ENCODE data around the gene WTAP. TPM values are rescaled to one million over a fixed set of nuclear protein-coding genes. Genes with fewer than 3 reads are reported as not detected.

WTAP gene
- total and polyA plus RNA-seq, 2 of the 4 experiments (the other 2 are of a cell fraction) = 30.2 to 92.3 TPM

DNA sequence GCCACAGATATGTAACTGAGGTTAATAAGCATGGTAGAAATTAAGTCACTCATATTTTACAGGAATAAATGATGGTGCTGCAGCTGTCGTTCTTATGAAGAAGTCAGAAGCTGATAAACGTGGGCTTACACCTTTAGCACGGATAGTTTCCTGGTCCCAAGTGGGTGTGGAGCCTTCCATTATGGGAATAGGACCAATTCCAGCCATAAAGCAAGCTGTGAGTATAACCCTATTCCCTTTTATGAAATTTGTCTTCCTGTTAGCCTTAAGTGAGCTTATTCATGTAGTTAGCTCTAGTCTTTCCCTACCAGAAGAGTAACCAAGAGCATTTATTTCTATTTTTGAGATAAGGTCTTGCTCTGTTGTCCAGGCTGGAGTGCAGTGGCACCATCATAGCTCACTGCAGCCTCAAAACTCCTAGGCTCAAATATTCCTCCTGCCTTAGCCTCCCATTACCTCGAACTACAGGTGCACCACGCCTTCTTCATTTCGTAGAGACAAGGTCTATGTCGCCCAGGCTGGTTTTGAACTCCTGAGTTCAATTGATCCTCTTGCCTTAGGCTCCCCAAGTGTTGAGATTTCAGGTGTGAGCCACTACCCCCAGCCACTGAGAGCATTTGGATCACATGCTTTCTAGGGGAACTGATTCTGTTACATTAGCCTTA, 50.1 kb downstream of the WTAP start:
- Histone ChIP-seq H2BK15ac (ENCODE audit: low read depth, low read length) (no peak overlapping the region), H4K8ac (ENCODE audit: low read depth in 2 of 2, low read length in 2 of 2) (no peak overlapping the region), H3K9me3 (ENCODE audit: control insufficient read depth, insufficient read depth, low read length) (no peaks in the 10 kb centered on the region), H2BK120ac (ENCODE audit: low read depth, low read length) (no peak overlapping the region), H3K36me3 (ENCODE audit: control insufficient read depth, insufficient read depth, low read length) (peaks cover 34% of the 10 kb centered on the region), H3K27me3 (ENCODE audit: control insufficient read depth, insufficient read depth, low read length) (no peaks in the 10 kb centered on the region), H2BK5ac (ENCODE audit: low read depth, low read length, poor library complexity, severe bottlenecking) (no peak overlapping the region), H3K4me1 (ENCODE audit: control insufficient read depth, insufficient read depth, low read length) (no peaks in the 10 kb centered on the region), H3K9ac (ENCODE audit: low read depth, low read length) (no peak overlapping the region), H4K91ac (ENCODE audit: insufficient read depth, low read depth, low read length) (no peak overlapping the region), H4K5ac (ENCODE audit: low read depth, low read length) (no peak overlapping the region), H3K4me2 (ENCODE audit: low read depth, low read length) (no peak overlapping the region), H3K9me1 (ENCODE audit: insufficient read depth, low read length) (no peaks in the 10 kb centered on the region), H2AK9ac (replicated peaks; ENCODE audit: low read depth, low read length, poor library complexity) (no peak overlapping the region), H3K56ac (ENCODE audit: extremely low read depth, insufficient read depth, low read length) (no peak overlapping the region), H3K14ac (replicated peaks; ENCODE audit: low read depth, low read length) (no peak overlapping the region), H4K20me1 (ENCODE audit: insufficient read depth, low read length) (no peaks in the 10 kb centered on the region), H3K27ac (ENCODE audit: insufficient read depth, low read length) (no peak overlapping the region), H2AFZ (replicated peaks; ENCODE audit: low read length, poor library complexity) (no peak overlapping the region), H3K79me1 (ENCODE audit: low read depth in 1 of 2, low read length in 2 of 2) (peaks cover 1 to 6% of the 10 kb centered on the region in 2 experiments; a peak in 3 of 4 replicates), H3K4me3 (ENCODE audit: insufficient read depth, low read depth, low read length) (no peak overlapping the region), H3K23ac (ENCODE audit: low read depth, low read length) (no peak overlapping the region), H3K18ac (ENCODE audit: low read depth, low read length) (no peak overlapping the region), H2AK5ac (ENCODE audit: low read depth, low read length) (no peak overlapping the region), H2BK20ac (ENCODE audit: low read depth, low read length) (no peak overlapping the region), H3K4ac (ENCODE audit: low read depth, low read length) (no peak overlapping the region)
- ChIA-PET POLR2A (ENCODE audit: unreplicated experiment) (no interaction called here), CTCF (no interaction called here)
- dilution Hi-C loops (cut with HindIII; ENCODE audit: low sequenced_read_pairs, unreplicated experiment) (no loop called here), in situ Hi-C loops (cut with MboI; ENCODE audit: low sequenced_read_pairs) (no loop called here), intact Hi-C loops (cut with micrococcal nuclease) (no loop called here)
- ATAC-seq (ENCODE audit: low read depth) = no peak
- no peak for DNase-seq
- TF ChIP-seq RAD21 (IDR thresholded peaks at IDR 0.05; ENCODE audit: low read length) = no peak
- TF ChIP-seq FOS (IDR thresholded peaks at IDR 0.05; ENCODE audit: low read depth, low read length) = no peak
- no peak for TF ChIP-seq MAFK (IDR thresholded peaks at IDR 0.05; ENCODE audit: low read depth, low read length)
- TF ChIP-seq RFX5 (IDR thresholded peaks at IDR 0.05; ENCODE audit: low read depth, low read length) = no peak
- no peak for TF ChIP-seq SMC3 (IDR thresholded peaks at IDR 0.05; ENCODE audit: low read depth, low read length)
- TF ChIP-seq, protein P1, sequence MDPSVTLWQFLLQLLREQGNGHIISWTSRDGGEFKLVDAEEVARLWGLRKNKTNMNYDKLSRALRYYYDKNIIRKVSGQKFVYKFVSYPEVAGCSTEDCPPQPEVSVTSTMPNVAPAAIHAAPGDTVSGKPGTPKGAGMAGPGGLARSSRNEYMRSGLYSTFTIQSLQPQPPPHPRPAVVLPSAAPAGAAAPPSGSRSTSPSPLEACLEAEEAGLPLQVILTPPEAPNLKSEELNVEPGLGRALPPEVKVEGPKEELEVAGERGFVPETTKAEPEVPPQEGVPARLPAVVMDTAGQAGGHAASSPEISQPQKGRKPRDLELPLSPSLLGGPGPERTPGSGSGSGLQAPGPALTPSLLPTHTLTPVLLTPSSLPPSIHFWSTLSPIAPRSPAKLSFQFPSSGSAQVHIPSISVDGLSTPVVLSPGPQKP (IDR thresholded peaks at IDR 0.05; ENCODE audit: borderline replicate concordance, low read depth, low read length) = no peak
- no peak for TF ChIP-seq NFE2L2 (IDR thresholded peaks at IDR 0.05; ENCODE audit: low read depth, low read length)
- no peak for TF ChIP-seq BHLHE40 (IDR thresholded peaks at IDR 0.05; ENCODE audit: low read depth, low read length)
- TF ChIP-seq USF2 (IDR thresholded peaks at IDR 0.05; ENCODE audit: low read depth, low read length) = no peak
- no peak for TF ChIP-seq MXI1 (IDR thresholded peaks at IDR 0.05; ENCODE audit: borderline replicate concordance, low read depth, low read length)
- TF ChIP-seq CHD1 (IDR thresholded peaks at IDR 0.05; ENCODE audit: low read depth, low read length) = no peak
- no peak for TF ChIP-seq CTCF (conservative IDR thresholded peaks at IDR 0.05; ENCODE audit: low read depth, low read length)
- TF ChIP-seq RCOR1 (IDR thresholded peaks at IDR 0.05; ENCODE audit: insufficient replicate concordance, low read length) = no peak
- no peak for TF ChIP-seq POLR2A (IDR thresholded peaks at IDR 0.05; ENCODE audit: low read depth, low read length)
- TF ChIP-seq MAZ (IDR thresholded peaks at IDR 0.05; ENCODE audit: borderline replicate concordance, low read depth, low read length) = no peak
- no peak for TF ChIP-seq CEBPB (IDR thresholded peaks at IDR 0.05; ENCODE audit: low read depth, low read length)
- WGBS, 2 experiments (ENCODE audit: extremely low coverage in 2 of 2, insufficient read length in 1 of 2) = 100% methylated on average over 3 of the region's 7 CpGs; no CpG with 5 or more reads in 1 of the 2 experiments
- BruUV-seq (replicated peaks) = no TSS peak
